HL-60/S4 treated with retinoic acid at 250 ng/mL for 4 days and 3 days (cell line): ENCODE results near the gene KRTAP15-1.

Source experiments
- in situ Hi-C: fragments of 300-500 bp; cut with MboI; formaldehyde crosslinking; loops from 2 replicates; pipeline ENCODE4 v1.7.0; 2022; ENCODE audit warnings: low sequenced_read_pairs

KRTAP15-1 gene

GRCh38 chr21:30439975-30440374 is at the start of gene KRTAP15-1:
KRTAP15-1 (plus strand) TSS chr21:30440275; CDS start chr21:30440328, 53 bp downstream.
- in situ Hi-C loops, result no loop called here

- in situ Hi-C loops, result no loop called here
Measured at GRCh38 chr21:30391492-30392025, 48.5 kb upstream of the KRTAP15-1 start.

- in situ Hi-C loops, result no loop called here
Measured at GRCh38 chr21:30395731-30396130, 44.3 kb upstream of the KRTAP15-1 start, which contains the start of gene KRTAP13-1. KRTAP13-1 (plus strand) TSS chr21:30396031; CDS start chr21:30396087, 56 bp downstream.

- in situ Hi-C loops, result no loop called here
Measured at GRCh38 chr21:30408782-30409494, 31.1 kb upstream of the KRTAP15-1 start.

GRCh38 chr21:30415993-30416392 is 24.1 kb upstream of the KRTAP15-1 start:
- in situ Hi-C loops, result no loop called here

- in situ Hi-C loops, result no loop called here
Measured at GRCh38 chr21:30425826-30426225, 14.2 kb upstream of the KRTAP15-1 start, which contains the start of gene KRTAP13-3. KRTAP13-3 (minus strand) TSS chr21:30425926; CDS start chr21:30425912, 14 bp downstream.

- in situ Hi-C loops, result no loop called here
Measured at GRCh38 chr21:30426731-30427130, 13.3 kb upstream of the KRTAP15-1 start.

- in situ Hi-C loops, result no loop called here
Measured at GRCh38 chr21:30430170-30430655, 9.9 kb upstream of the KRTAP15-1 start, which contains the start of gene KRTAP13-4. KRTAP13-4 (plus strand) TSS chr21:30430220; CDS start chr21:30430276, 56 bp downstream.

GRCh38 chr21:30434033-30434631 is 5.9 kb upstream of the KRTAP15-1 start:
- in situ Hi-C loops, result no loop called here

GRCh38 chr21:30437010-30437565 is 3.0 kb upstream of the KRTAP15-1 start:
- in situ Hi-C loops, result no loop called here

- in situ Hi-C loops, result no loop called here
Measured at GRCh38 chr21:30443226-30443625, 3.2 kb downstream of the KRTAP15-1 start.

GRCh38 chr21:30444204-30444603 is 4.1 kb downstream of the KRTAP15-1 start:
- in situ Hi-C loops, result no loop called here

- in situ Hi-C loops, result no loop called here
Measured at GRCh38 chr21:30447056-30447455, 7.0 kb downstream of the KRTAP15-1 start.

GRCh38 chr21:30448514-30448913 is 8.4 kb downstream of the KRTAP15-1 start:
- in situ Hi-C loops, result no loop called here

GRCh38 chr21:30463713-30464112 is 23.6 kb downstream of the KRTAP15-1 start:
- in situ Hi-C loops, result no loop called here

GRCh38 chr21:30468900-30469714 is 29.0 kb downstream of the KRTAP15-1 start:
- in situ Hi-C loops, result no loop called here

- in situ Hi-C loops, result no loop called here
Measured at GRCh38 chr21:30478004-30478403, 37.9 kb downstream of the KRTAP15-1 start.

GRCh38 chr21:30479259-30479658 is 39.2 kb downstream of the KRTAP15-1 start:
- in situ Hi-C loops, result no loop called here

GRCh38 chr21:30480145-30480544 is 40.1 kb downstream of the KRTAP15-1 start, which contains the start of gene KRTAP19-1:
KRTAP19-1 (minus strand) TSS chr21:30480367; CDS start chr21:30480317, 50 bp downstream.
- in situ Hi-C loops, result no loop called here

- in situ Hi-C loops, result no loop called here
Measured at GRCh38 chr21:30482130-30482529, 42.1 kb downstream of the KRTAP15-1 start.
